Activated naive CD4-positive, alpha-beta T cell treated with anti-CD3 and anti-CD28 coated beads, Interleukin-2, amount 50 U/mL, for 72 hours (primary cell): ENCODE data around the gene SLC2A14. TPM values are rescaled to one million over a fixed set of nuclear protein-coding genes. Genes with fewer than 3 reads are reported as not detected.
"Not testable (repeated sequence)": the region's sequence is repeated elsewhere in the genome, so short reads cannot be mapped to it uniquely, and the experiment has no call there.

Experiments used
- ATAC-seq, 2 donors: fragments of 150-1000 bp; cut with Tn5 transposase; 2 replicates each; pipeline ENCODE4 v1.10.0; 2021; ENCODE audit warnings: mild to moderate bottlenecking in 2 of 2, moderate library complexity in 2 of 2
- DNase-seq, 2 donors: peaks; one replicate each; pipeline ENCODE4 v3.0.0; 2021 to 2022; ENCODE audit warnings: low spot score in 2 of 2
- H3K27ac Mint-ChIP-seq, 2 donors: one replicate each; pipeline ENCODE4 v1.8.0; 2022; ENCODE audit warnings: mild to moderate bottlenecking in 2 of 2, mixed read lengths in 2 of 2
- H3K36me3 Mint-ChIP-seq, 2 donors: one replicate each; pipeline ENCODE4 v1.8.0; 2022; ENCODE audit warnings: mixed read lengths in 2 of 2
- H3K9me3 Mint-ChIP-seq, 2 donors: one replicate each; pipeline ENCODE4 v1.8.0; 2022; ENCODE audit warnings: mixed read lengths in 2 of 2
- total RNA-seq, 2 donors: library from RNA; stranded (reverse); gene quantifications; one replicate each; pipeline ENCODE4 v1.2.3, GENCODE V29; 2022

Gene SLC2A14
- total RNA-seq: 1 to 10 TPM in 1 of 2 donors, under 1 TPM in 1; 0.09 to 4.6 TPM

DNA sequence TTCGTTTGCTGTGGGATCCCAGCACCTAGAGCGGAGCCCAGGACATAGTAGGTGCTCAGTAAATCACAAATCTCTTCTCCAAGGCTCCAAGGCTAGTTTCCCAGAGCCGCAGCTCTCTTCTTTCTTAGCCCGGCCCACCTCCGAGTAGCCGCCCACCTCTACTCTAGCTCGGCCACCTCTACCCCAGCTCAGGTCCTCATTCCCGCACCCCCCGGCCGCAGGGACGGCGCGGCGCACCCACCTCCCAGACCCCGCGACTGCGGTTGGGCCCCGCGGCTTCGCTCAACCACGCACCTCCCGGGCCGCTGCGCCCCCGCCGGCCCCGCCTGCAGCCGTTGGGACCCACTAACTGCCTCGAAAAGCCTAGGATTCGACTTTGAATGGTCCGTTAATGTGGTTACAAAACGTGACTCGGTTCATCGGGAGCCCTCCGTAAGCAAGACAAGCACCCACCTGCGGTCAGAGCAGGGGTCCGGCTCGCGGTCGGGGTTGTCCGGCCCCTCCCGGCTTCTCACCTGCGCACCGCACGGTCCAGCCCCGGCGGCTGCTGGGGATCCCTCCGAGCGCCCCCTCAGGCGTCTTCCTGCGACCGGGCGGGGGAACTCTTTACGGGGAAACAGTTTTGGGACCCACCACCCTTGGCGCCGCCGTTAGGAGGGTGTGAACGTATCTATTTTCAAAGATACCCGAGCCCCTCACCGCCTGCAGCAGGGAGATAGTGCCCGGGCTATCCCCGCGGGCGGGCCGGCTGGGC, at the start of gene SLC2A14:
SLC2A14 (minus strand) TSS at position 350 of the 754 bp plus-strand sequence. CDS start 3,035 bp downstream, outside the sequence.
- Mint-ChIP-seq H3K27ac (no peak within 1 kb of the TSS), H3K9me3 (no peaks in the 10 kb centered on the region), H3K36me3 (no peaks in the 10 kb centered on the region)
- DNase-seq: no peak
- ATAC-seq: no peak

DNA sequence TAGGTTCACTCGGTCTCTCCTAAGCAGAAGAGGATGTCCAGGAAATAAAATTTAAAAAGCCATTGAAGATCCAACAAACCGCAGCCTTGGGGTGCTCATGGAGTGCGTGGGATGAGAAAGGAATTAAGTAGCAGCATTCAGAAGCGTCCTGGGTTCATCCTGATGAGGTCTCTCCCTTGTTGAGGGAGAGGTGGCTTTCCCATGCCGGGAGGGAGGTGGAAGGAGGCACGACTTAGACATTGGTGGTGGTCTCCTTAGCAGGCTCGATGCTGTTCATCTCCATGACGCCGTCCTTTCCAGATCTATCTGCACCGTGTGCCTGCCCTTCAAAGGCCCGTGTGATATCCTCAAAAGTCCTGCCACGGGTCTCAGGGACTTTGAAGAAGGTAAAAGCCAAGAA, 48.5 kb upstream of the SLC2A14 start:
- H3K9me3 Mint-ChIP-seq, DNase-seq, ATAC-seq: not testable (repeated sequence)
- Mint-ChIP-seq H3K27ac (peak overlapping the region in 1 of 2 donors; percentile 77), H3K36me3 (peaks cover 18 to 48% of the 10 kb centered on the region in 2 donors)

DNA sequence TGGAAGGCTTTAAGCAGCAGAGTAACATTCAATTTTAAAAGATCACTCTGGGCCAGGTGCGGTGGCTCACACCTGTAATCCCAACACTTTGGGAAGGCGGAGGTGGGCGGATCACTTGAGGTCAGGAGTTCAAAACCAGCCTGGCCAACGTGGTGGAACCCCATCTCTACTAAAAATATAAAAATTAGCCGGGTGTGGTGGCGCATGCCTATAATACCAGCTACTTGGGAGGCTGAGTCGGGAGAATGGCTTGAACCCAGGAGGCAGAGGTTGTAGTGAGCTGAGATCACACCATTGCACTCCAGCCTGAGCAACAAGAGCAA, 45.5 kb upstream of the SLC2A14 start:
- not testable (repeated sequence) for ATAC-seq, H3K9me3 Mint-ChIP-seq, DNase-seq
- peaks cover 6 to 36% of the 10 kb centered on the region in 2 donors for H3K36me3 Mint-ChIP-seq
- H3K27ac Mint-ChIP-seq: peak overlapping the region in 1 of 2 donors; percentile 56

DNA sequence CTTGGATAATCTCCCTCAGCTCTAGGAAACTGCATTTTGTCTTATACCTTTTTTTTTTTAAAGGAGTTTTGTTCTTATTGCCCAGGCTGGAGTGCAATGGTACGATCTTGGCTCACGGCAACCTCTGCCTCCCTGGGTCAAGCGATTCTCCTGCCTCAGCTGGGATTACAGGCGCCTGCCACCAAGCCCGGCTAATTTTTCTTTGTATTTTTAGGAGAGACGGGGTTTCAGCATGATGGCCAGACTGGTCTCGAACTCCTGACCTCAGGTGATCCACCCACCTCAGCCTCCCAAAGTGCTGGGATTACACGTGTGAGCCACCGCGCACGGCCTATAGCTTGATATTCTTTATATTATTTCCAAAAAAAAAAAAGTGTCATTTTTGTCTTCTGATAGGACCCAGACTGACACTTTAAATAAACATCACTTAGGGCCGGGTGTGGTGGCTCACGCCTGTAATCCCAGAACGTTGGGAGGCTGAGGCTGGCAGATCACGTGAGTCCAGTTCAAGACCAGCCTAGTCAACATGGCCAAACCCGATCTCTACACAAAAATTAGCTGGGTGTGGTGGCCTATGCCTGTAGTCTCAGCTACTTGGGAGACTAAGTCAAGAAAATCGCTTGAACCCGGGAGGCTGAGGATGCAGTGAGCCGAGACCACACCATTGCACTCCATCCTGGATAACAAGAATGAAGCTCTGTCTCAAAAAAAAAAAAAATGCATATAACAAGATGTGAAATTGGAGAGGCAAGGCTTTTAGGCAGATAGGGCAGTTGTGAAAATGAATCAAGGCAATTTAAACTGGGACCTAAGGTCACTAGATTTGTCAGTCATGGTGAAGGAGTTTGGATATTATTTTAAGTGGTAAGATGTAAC, 44.9 kb upstream of the SLC2A14 start:
- Mint-ChIP-seq H3K36me3 (peaks cover 4 to 32% of the 10 kb centered on the region in 2 donors), H3K9me3 (no peaks in the 10 kb centered on the region), H3K27ac (peak overlapping the region in 1 of 2 donors; percentile 57)
- DNase-seq: no peak
- ATAC-seq: no peak

DNA sequence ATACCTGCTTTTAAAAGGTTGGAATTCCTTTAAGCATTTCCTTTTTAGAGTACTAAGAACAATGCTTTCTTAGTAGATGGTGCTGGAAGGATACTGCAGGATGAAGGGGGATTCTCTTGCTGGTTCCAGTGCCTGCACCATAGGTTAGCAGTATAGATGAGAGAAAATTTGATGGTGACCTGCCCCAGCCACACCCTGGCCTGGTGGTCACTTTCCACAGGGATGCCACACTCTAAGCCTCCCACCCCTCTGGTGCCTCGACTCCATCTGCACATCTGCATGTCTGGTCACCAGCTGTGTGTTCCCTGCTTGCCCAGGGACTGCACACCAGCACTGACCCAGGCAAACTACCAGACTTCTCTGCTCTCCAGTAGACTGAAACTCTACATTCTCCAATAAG, 44.2 kb upstream of the SLC2A14 start:
- ATAC-seq: peak; percentile 13 to 22
- H3K9me3 Mint-ChIP-seq: no peaks in the 10 kb centered on the region
- peak overlapping the region in 1 of 2 donors; percentile 57 for H3K27ac Mint-ChIP-seq
- no peak for DNase-seq
- H3K36me3 Mint-ChIP-seq: peaks cover 0 to 25% of the 10 kb centered on the region in 2 donors

DNA sequence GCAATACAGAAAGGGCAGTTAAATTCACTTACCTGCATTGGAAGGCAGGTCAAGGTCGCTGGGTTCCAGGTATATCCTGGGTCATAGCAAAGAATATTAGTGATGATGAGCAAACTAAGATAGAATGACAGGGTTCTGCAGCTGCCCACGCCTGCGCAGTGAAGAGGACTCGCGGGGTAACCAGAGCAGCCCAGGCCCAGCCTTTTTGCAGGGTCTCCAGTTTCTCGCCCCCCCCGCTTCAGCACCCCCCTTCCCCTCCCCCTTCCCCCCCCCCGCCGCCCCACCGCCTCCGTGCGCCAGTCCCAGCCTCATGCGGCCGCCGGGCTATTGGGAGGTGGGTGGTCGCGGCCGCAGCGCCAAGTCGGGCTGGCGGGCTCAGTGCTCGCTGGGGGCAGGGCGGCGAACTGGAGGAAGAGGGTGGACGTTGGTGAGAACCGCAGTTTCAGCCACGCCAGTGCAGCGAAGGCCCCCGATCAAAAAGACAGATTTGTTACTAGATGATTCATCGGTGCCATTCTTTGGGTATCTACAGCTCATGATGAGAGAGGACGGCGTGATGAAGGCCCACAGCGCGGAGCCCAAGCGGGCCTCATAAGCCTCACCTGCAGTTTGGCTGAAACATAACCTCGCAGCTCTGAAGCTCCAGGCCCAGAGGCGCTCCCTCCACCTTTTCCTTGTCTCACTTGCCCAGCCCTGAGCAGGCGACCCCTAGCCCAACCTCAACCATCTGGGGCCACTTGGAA, 43.1 kb upstream of the SLC2A14 start:
- peaks cover 0 to 14% of the 10 kb centered on the region in 2 donors for H3K36me3 Mint-ChIP-seq
- no peaks in the 10 kb centered on the region for H3K9me3 Mint-ChIP-seq
- DNase-seq (no peak), ATAC-seq (peak; percentile 61 to 75)
- H3K27ac Mint-ChIP-seq: no peak overlapping the region

DNA sequence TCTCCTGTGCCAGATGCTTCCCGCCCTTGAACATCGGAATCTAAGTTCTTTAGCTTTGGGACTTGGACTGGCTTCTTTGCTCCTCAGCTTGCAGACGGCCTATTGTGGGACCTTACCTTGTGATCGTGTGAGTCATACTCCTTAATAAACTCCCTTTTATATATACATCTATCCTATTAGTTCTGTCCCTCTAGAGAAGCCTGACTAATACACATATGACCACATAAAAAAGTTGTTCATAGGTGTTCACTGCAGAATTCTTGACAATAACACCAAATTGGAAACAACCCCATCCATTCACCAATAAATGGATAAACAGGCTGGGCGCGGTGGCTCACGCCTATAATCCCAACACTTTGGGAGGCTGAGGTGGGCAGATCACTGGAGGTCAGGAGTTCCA, 37.4 kb upstream of the SLC2A14 start:
- H3K36me3 Mint-ChIP-seq, DNase-seq, ATAC-seq, H3K9me3 Mint-ChIP-seq, H3K27ac Mint-ChIP-seq: not testable (repeated sequence)

DNA sequence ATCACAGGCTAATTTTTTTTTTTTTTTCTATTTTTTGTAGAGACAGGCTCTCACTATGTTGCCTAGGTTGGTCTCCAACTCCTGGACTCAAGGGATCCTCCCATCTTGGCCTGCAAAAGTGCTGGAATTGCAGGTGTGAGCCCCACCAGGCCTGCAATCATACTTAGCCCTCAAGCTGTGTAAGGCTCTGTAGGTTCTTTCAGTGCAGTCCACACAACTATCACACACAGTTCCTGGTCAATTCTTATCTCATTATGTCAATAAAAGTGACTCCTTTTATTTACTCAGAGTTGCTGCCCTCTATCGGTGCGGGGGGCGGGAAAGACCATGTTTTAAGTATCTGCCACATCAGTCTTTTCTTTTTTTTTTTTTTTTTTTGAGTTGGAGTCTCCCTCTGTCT, 34.3 kb upstream of the SLC2A14 start:
- ATAC-seq (peak in 1 of 2 donors; percentile 17), DNase-seq (no peak)
- H3K27ac Mint-ChIP-seq: peak overlapping the region in 1 of 2 donors; percentile 11
- H3K36me3 Mint-ChIP-seq: no peaks in the 10 kb centered on the region
- no peaks in the 10 kb centered on the region for H3K9me3 Mint-ChIP-seq

DNA sequence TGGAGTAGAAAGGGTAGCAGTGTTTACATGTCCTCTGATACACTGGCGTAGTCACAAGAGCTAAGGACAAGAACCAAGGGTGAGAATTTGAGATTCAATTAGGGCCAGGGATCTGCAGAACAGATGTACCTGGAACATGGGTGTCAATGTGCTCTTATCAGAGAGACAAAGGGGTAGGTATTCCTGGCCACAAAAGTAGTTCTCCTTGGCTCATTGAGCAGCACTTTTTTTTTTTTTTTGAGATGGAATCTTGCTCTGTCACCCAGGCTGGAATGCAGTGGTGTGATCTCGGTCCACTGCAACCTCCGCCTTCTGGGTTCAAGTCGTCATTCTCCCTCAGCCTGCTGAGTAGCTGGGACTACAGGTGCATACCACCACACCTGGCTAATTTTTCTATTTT, 33.6 kb upstream of the SLC2A14 start:
- ATAC-seq, H3K9me3 Mint-ChIP-seq, H3K36me3 Mint-ChIP-seq, H3K27ac Mint-ChIP-seq, DNase-seq: not testable (repeated sequence)

DNA sequence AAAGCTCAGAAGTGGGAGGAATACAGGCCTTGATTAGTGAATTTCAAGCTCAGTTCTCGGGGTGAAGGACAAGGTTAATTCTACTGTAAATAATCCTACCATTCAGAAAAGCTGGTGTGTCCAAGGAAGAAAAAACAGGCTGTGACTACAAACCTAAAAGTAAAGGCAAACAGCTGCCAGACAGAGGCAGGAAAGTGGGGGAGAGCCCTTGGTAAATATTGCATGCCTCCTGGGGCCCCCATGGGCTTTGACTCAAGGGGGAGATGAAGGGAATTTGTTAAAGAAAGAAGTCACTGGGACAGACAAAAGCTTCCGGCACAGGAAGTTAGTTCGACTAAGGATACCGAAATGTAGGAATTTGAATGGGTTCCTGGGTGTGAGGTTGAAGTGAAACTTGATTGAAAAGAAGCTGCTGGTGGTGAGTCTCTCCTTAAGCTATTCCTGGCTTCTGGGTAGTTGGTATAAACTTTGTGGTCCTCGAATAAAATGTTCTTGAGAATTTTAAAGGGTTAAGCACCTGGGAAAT, 32.9 kb upstream of the SLC2A14 start:
- not testable (repeated sequence) for H3K27ac Mint-ChIP-seq, H3K9me3 Mint-ChIP-seq, ATAC-seq, DNase-seq, H3K36me3 Mint-ChIP-seq

DNA sequence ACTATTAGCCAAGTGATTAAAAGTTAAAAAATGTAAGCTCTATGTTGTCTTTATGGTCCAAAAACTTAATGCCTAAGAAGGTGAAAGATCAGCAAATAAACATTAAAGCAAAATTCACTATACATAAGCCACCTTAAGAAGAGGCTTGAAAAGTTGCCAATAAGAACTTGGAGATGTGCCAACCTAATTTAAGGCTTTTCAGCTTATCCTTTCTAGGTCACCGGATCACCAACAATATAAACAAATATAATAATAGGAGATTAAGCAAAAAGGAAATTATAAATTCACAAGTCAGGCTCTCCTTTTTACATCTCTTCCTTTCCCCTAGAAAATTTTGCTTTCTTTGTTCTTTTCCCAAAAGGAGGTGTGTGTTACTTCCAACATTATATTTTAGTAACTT, 32.4 kb upstream of the SLC2A14 start:
- ATAC-seq: no peak
- Mint-ChIP-seq H3K36me3 (no peaks in the 10 kb centered on the region), H3K9me3 (no peaks in the 10 kb centered on the region), H3K27ac (no peak overlapping the region)
- DNase-seq: no peak

DNA sequence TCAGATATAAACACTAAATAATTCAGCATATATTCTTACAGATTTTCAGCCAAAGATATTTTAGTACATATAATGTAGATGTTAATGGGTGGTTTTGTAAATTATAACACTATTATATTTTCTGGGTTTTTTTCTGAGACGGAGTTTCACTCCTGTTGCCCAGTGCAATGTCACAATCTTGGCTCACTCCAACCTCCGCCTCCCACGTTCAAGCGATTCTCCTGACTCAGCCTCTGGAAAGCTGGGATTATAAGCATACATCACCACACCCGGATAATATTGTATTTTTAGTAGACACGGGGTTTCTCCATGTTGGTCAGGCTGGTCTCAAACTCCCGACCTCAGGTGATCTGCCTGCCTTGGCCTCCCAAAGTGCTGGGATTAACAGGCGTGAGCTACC, 29.7 kb upstream of the SLC2A14 start:
- not testable (repeated sequence) for H3K36me3 Mint-ChIP-seq, ATAC-seq, DNase-seq, H3K27ac Mint-ChIP-seq, H3K9me3 Mint-ChIP-seq

DNA sequence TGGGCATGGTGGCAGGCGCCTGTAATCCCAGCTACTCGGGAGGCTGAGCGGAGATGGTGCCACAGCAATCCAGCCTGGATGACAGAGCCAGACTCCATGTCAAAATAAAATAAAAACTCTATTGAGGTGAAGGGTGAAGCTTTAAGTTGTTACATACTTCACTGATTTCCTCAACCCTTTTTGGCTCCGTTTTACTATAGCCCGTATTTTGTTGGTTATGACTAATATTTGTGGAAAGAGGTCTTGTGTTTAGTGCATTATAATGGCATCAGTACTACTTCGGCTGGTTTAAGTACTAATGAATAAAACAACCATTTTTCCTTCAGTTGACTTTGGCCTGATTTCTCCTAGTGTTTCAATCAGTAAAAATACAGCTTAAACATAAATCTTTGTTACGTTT, 27.0 kb upstream of the SLC2A14 start:
- Mint-ChIP-seq H3K9me3 (no peaks in the 10 kb centered on the region), H3K27ac (no peak overlapping the region), H3K36me3 (no peaks in the 10 kb centered on the region)
- ATAC-seq: no peak
- DNase-seq: no peak

DNA sequence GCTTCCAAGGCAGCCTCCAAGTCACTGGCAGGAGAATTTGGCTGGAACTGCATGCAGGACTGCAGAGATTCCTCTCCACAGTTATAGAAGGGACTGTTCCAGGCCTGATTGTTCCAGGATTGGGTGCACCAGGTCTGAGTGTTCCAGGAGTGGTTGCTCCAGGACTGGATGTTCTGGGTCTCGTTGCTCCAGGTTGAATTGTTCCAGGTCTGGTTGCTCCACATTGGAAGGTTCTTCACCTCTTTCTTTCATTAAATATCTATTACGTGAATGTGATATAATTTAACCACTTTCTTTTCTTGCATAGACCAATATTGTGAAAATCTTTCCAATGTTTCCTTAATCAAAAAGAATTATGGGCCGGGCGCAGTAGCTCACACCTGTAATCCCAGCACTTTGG, 24.0 kb upstream of the SLC2A14 start:
- not testable (repeated sequence) for H3K36me3 Mint-ChIP-seq, H3K27ac Mint-ChIP-seq, ATAC-seq, H3K9me3 Mint-ChIP-seq, DNase-seq

DNA sequence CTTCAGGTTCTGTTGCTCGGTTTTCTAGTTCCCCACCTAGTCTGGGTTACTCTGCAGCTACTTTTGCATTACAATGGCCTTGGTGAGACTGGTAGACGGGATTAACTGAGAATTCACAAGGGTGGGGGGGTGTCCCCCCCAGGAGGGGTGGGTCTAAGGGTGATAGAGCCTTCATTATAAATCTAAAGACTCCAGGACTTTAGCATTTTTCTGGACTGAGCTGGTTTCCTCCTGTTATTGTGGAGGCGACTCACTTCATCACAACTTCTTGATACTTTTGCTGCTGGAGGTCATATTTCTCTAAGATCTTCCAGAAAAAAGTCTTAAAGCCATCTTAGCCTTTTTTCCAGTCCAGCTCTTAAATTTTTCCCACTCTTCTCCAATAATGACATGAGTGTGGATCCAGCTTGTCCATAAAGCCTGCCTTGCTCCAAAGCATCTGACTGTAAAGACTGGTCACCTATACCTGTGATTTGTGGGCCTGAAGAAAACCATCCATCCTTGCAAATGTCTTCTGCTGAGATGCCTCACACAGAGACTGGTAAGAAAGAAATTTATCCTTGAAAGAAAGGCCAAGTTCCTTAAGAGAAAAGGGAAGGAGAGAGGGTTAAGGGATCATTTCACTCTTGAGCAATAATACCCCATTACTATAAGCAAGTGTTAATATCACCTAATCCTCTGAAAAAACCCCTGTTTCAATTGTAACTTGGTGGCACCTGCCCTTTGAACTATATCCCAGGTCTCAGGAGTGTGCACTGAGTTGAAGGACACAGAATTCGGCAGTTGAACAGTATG, 19.7 kb upstream of the SLC2A14 start:
- H3K27ac Mint-ChIP-seq: peak overlapping the region in 1 of 2 donors; percentile 38
- DNase-seq (no peak), ATAC-seq (no peak)
- H3K9me3 Mint-ChIP-seq: no peaks in the 10 kb centered on the region
- no peaks in the 10 kb centered on the region for H3K36me3 Mint-ChIP-seq

DNA sequence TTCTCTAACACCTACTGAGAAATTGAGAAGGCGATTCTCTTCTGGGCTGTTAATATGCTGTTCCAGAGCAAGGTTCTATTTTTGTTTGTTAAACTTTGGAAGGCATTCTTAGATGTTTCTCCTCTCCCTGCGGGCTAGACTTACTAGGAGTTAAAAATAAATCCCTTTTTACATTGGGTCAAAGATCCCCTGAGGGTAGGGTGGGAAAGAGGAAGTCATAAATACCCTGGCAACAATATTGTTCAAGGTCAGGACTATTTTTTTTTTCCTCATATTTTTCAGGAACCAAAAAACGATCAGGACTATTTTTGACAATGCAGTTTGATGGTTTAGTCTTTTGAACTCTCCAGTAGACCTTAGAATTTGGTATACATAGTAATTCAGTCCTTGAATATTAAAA, 12.0 kb upstream of the SLC2A14 start:
- no peak for DNase-seq

More for the DNA sequence above, 12.0 kb upstream of the SLC2A14 start:
- Mint-ChIP-seq H3K27ac (peak overlapping the region in 1 of 2 donors; percentile 50), H3K36me3 (no peaks in the 10 kb centered on the region), H3K9me3 (no peaks in the 10 kb centered on the region)
- ATAC-seq: no peak
